HG03103 (cell line): ENCODE measurements around the gene BTBD6.

Experiments
- ATAC-seq: cut with Tn5 transposase; IDR thresholded peaks from one replicate; pipeline ENCODE4 v1.9.1; 2021; ENCODE audit warnings: low read depth; ENCODE audit not compliant: unreplicated experiment

The BTBD6 gene

DNA sequence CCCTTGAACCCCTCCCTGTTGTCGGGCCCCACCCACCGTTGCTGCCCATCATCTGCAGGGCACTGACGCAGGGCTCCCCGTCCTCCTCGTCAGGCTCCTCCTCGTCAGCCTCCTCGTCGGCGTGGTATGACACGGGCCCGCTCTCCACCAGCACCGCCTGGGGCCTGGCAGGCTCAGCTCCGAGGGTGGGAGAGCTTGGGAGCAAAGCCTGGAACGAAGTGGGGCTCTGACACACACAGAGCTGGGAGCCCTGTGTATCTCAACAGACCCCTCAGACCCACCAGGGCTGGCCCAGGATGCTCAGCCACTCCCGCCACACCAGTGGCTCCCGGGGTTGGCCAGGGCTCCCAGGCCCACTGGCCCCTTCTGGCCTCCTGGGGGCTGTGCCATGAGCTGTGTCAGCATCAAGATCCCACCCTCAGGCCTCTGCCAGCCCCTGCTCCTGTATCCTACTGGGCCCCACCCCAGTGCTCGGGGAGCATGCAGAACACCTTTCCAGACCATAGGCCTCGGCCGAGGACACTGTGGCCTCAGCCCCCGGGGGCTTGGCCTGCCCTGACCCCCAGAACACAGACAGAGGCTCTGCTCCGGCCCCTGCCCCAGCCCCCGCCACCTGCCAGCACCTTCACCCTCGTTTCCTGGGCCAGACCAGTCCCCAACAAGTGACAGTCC is 37.1 kb upstream of the BTBD6 start:
- ATAC-seq: no peak

DNA sequence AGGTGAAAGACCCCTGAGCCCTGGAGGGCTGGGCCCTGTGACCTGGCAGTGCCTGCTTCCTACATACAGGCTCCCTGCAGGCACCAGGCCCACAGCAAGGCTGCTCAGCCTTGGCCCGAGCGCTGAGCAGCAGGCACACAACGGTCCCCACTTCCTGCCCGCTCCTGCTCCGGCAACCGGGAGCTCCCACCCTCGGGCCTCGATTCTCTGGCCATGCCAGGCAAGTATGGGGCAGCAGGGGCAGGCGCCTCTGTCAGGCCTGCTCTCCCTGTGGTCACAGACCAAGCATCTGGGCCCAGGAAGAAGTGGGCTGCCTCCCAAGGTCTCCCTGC is 36.6 kb upstream of the BTBD6 start:
- no peak for ATAC-seq

DNA sequence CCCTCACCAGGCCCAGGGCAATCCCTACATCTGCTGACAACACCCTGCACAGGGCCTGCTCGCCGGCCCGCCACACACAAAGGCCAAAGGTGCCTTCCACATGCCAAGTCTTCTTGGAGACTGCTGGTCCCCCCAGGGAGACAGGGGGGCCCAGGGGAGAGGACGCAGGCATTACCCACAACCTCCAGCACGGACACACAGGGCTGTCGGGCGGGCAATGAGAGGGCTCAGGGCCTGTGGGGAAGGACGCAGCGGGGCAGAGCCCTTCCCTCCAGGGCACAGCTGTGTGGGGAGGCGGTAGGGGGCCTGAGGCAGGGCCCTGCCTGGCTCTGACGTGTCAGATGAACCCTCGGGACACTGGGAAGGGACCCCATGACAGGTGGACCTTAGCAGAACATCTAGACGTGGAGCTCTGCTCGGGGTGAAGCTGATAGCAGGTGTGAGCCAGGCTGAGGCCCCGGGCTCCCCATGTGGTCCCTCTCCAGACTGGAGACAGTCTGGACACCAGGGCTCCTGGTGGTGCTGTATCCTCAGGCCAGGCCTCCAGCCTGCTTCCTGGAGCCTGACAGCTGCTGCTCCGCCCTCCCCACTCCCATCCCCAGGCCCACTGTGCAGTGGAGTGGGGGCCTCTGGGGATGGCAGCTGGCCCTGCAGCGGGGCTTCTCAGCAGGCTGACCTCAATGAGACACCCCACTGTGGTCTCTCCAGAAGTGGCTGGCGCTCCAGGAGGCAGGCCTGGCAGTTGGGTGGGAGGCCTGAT is 35.6 kb upstream of the BTBD6 start:
- ATAC-seq: no peak

DNA sequence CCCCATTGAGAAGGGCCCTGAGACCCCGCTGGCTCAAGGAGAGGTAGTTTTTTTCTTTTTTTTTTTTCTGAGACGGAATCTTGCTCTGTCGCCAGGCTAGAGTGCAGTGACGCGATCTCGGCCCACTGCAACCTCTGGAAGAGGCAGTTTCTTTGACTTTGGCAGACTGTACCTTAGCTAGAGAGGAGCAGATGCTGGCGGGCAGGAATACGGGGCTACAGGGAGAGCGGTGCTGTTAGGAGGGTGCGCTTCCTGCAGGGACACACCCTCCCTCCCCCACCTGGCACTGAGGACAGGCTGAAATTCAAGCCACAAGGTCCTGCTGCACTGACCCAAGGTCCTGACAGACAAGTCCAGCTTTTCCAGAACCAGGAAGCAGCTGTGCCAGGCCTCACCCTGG is 35.0 kb upstream of the BTBD6 start:
- no peak for ATAC-seq

DNA sequence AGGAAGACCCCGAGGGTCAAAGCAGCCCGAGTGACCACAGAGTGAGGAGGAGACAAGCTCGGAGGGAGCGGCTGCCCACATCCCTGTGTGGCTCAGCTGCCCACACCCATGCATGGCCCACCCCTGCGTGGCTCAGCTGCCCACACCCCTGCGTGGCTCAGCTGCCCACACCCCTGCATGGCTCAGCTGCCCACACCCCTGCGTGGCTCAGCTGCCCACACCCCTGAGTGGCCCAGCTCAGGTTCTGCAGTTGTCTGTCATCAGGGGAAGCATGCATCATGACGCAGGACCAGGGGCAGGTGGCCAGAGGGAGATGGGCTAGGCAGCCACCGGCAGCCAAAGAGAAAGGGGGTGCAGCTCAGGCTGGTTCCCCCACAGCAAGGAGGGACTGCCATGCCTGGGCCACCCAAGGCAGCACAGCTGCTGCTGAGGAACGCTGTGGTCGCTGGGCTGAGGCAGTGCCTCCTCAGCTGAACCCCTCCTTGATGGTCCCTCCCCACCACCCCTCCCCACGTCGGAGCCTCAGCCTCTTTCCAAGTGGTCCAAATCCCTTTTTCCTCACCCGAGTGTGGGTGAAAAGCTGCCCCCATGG is 33.9 kb upstream of the BTBD6 start:
- no peak for ATAC-seq

DNA sequence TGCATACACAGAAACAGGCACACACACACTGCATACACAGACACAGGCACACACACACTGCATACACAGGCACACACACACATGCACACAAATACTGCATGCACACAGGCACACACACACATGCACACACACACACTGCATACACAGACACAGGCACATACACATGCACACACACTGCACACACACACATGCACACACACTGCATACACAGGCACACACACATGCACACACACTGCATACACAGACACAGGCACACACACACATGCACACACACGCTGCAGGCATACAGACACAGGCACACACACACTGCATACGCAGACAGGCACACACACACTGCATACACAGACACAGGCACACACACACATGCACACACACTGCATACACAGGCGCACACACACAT is 32.7 kb upstream of the BTBD6 start:
- ATAC-seq: no peak

DNA sequence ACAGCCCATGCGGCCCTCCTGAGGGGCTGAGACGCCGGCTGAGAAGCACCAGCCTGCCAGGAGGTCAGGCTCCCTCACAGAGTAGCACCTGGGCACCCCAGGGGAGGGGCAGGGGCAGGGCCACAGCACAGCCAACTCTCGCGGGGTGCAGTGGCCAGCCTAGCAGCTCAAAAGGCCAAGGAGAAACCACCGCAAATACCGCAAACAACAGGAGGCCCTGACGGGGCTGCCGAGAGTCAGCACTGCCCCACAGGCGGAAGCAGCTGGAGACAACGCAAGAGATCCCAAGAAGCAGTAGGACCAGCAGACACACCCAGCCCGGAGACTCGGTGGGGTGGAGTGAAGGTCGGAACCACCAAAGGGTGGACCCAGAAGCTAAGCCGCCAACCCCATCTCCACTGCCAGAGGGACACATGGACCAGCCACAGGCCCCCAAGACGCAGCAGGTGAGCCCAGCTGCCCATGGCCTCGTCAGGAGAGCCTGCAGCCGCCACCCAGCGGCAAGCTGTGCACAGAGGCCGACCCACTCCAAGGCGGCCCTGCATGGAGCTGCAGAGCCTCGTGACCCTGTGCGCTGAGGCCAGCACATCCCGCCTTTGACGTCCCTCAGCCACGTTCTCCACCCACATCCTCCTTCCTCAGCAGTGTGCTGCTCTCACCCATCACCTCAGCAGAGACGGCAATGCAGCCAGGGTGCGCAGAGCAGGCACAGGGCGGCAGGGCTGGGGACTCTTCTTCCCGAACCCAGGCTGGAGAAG is 31.7 kb upstream of the BTBD6 start:
- no peak for ATAC-seq

DNA sequence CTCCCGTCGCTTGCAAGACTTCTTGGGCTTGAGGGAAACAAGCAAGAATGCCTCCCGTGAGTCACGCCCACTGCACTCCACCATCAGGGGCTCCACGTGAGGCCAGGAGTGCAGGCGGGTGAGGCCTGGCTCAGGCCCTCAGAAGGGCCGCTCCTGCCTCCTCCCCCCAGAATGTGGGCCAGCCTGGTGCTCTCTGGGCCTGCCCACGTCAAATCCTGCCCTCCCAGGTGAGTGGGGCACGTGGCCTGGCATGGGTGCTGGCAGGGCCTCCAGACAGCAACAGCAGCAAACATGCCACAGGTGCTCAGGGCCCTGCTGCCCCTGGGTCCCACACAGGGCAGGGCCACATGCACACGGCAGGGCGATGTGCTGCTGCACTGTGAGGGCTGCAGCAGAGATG is 30.6 kb upstream of the BTBD6 start:
- ATAC-seq: no peak

DNA sequence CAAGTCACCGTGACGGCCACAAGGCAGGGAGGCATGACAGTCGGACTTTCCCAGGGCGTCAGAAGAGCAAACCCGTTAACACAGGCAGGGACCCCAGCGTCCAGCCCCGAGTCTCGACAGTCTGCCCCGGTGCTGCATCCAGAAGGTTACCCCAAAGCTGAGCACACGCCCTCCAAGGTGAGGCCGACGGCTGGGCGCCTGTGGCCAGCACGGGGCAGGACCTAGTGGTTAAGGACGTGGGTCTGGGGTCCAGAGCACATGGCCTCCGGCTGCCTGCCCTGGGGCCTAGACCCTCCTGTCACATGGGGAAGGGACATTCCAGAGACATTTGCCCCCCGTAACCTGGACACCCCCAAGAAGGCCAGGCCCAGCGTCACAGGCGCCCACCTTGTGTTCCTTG is 29.7 kb upstream of the BTBD6 start:
- ATAC-seq: no peak

DNA sequence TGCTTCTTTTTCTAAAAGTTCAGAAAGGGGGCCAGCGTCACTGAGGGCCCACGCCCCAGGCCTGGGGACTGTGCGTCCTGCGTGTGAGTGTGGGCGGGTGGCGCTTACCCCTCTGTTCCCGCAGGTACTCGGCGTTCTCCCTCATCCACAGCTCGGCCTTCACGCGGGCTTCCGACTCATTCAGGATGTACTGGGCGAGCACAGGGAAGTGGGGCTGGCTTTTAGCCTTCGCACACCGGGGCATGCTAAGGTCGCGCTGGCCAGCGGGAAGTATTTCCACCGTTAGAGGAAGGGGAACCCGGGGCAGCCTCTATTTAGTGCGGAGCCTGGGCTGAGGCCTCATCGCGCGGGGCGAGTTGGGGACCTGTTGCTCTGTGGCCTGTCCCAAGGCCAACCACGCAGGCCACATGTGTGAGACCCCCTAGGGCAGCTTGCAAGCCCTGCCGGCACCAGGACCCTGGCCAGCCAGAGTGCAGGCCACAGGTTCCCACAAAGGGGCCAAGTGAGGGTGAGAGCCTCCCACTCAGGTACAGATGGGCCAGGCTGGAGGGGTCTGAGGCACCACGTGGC is 29.2 kb upstream of the BTBD6 start:
- ATAC-seq: no peak

DNA sequence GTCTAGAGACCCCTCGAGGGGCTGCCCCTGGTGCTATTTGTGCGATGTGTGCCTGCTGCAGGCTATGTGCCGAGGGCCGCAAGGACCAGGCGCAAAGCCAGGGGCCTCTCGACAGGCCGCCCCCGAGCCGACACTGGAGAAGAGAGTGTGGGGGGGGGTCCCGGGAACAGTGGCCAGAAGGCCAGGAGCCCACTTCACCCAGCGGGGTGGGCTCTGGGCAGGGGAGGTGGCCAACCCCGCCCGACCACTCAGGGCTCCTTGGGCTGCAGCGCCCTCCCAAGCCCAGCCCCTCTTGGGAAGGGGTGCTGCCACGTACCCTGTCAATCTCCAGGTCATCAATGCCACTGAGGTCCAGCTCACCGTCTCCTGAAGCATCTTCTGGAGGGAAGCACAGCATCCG is 28.6 kb upstream of the BTBD6 start:
- no peak for ATAC-seq

DNA sequence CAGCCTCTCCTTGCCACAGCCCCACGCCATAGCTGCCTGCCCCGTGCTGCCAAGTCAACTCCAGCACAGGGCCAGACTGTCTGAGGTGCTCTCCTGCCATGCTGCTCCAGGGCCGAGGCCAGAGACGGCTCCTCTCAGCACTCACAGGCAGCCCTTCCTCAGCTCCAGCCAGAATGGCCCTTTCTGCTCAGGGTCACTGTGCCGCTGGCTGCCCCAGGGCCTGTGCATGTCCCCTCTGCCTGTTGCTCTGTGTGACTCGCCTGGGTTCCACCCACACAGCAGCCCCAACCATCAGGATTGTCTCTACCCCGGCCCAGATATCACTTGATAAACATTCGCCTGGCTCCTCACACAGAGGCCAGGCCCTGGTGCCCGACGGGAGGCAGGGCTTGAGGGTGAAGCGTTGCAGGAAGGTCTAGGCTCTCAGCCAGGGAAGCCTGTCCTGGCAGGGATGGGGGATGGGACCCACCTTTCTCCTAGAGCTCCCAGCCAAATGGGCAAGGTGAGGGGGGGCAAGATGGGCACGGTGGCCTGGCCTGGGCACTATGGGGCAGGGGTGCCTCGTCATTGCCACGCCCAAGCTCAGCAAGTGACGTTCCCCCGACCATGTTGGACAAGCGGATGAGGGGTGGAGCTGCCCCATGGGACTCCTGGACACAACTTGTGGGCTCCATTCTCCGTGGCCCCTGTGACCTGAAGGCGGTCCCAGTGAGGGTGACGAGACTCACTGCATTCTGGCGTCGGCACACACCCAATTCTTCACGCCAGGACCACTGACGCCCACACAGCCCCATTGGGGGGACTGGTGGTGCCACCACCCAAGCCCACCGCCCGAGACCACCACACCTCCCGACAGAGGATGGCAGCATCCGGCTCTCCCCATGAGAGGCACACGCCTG is 27.4 kb upstream of the BTBD6 start:
- ATAC-seq: no peak

DNA sequence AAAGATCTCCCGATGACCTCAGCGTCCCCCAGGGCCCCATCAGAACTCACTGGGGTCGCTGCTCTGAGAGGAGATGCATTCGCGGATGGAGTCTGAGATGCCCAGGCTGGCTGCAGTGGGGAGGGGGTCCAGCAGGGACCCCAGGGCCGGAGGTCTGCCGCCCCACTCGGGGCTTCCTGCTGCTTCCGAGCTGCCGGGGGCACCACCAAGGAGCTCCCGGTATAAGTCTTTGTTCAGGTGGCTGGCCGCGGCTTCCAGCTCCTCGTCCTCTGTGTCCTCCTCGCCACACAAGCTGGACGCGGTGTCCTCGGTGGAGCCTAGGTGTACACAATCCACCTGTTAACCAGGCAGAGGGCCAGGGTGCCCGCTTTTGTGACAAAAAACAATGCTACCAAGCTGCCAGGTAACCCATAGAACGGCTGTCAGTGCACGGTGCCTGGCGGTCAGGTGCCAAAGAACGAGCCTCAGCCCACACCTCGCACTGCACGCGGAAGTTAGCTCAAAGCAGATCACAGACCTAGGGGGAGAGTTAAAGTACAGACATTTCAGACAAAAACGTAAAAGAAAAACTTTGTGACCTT is 26.6 kb upstream of the BTBD6 start:
- ATAC-seq: no peak

DNA sequence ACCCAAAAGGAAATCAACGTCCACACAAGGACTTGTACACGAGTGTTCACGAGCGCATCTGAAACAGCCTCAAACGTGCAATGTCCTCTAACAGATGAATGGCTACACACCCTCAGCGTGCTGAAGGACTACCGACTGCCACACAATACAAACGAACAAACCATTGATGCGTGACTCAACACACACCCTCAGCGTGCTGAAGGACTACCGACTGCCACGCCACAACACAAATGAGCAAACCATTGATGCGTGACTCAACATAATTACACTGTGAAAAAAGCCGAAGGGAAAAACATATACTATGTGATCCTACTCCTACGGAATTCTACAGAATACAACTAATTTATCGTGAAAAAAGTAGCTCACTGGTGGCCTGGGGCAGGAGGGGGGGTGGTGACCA is 25.1 kb upstream of the BTBD6 start:
- no peak for ATAC-seq

DNA sequence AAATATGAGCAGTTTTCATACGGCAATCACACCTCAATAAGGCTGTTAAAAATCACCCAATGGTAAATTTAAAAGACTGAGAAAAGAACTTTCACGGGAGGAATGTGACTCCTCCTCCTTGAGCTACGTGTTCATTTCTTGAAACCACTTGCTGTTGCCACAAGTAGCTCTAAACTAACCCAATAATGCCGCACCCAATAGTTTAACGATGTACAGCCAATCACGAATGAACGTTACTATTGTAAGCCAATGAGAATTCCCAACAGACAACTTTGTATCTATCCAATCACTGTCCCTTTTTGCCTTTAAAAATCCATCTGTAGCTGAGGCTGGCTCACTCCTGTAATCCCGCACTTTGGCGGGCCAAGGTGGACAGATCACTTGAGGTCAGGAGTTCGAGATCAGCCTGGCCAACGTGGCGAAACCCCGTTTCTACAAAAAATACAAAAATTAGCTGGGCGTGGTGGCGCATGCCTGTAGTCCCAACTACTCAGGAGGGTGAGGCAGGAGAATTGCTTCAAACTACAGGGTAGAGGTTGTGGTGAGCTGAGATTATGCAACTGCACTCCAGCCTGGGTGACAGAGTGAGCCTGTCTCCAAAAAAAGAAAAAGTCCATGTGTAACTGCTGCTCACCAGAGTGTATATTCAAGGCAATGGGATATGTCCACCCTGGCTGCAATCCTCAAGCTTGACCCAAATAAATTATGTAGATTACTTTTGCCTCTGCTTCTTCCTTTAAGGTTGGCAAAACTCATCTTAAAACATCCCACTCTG is 24.4 kb upstream of the BTBD6 start:
- ATAC-seq: no peak

DNA sequence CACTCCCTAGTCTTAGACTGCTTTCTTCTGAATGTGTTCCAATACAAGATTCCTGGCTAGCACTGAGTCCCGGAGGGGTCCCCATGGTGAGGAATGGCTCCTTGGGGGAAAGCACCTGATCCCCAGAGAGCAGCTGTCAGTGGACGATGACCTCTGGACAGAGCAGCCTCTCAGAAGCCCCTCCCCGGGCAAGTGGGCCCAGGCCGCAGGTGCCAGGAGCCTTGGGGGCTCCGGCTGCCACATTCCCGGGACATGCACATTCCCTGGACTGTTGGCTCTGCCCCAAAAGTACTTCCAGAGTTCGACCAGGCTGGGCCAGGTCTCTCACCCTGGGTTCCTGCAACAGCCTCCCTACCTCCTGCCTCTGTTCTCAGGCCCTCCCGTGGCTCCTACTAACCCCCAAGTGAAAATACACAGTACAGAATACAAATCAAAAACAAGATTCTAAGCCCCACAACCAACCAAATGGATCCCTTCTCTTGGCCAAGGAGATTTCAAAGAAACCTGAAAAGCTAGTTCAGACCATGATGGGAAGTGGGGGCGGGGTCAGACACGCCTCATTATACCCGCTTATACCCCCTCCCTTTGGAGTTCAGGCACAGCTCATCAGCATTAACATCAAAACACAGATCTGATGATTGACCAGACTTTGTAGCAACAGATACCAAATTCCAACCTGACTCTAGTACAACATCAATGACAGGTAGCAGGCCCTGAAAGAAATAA is 23.3 kb upstream of the BTBD6 start:
- ATAC-seq: no peak

DNA sequence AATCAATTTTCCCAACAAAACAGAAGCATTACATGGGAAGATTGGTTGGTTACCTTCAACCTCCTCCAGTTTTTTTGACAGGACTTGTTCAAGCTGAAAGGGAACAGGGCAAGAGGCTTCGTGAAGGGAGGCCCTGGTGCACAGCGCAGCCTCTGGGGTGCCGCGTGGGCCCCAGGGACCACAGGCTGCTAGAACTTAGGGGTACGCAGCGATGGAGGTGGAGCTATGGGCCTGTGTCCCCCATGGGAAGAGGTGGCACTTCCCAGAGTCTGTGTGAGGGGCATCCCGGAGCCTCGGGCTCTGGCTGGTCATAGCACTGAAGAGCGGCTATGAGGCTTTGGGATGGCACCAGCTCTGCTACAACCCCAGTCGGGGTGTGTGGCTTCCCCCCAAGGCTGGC is 22.1 kb upstream of the BTBD6 start:
- no peak for ATAC-seq

DNA sequence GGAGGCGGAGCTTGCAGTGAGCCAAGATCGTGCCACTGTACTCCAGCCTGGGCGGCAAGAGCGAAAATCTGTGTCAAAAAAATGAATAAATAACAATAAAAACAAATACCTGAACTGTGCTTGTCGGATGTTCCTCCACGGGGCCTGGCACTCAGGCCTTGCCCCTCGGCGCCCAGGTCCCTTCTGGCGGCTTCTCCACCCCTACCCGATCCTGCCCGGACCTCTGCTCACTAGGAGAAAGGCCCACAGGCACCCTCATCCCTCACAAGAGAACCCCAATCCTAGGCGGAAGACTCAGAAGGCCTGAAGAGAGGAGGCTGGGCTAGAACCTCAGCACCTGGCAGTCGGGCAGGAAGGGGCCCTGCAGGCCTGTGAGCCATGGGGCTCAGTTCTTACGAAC is 21.0 kb upstream of the BTBD6 start:
- ATAC-seq: no peak
